Heart left ventricle (tissue), 13 donors: ENCODE measurements around the gene XPA.

Experiments used
- CTCF ChIP-seq, 12 donors: fragments of 200-600 bp; sonication (generic) in 4 of 12; IDR thresholded peaks; one replicate each; pipeline versions ENCODE4 v1.5.0 to v1.8.0; 2018 to 2022; ENCODE audit warnings: antibody characterized with exemption in 12 of 12, mild to moderate bottlenecking in 5 of 12
- POLR2A ChIP-seq, 2 donors: fragments of 450-650 bp; IDR thresholded peaks; one replicate each; pipeline ENCODE4 v1.6.1; 2017; ENCODE audit warnings: antibody characterized with exemption in 2 of 2, mild to moderate bottlenecking in 2 of 2, moderate library complexity in 2 of 2
- donor health status: ischemic (EF 13 %, LVEDD 7.1; RV severe dilation, severe dysfunction).
- donor health status: DM: no; HTN: yes; CAD: no.
- donor health status: DM: no; HTN: no; CAD: no.
- donor health status: ischemic (EF 25% LVEDD 6.9; RV normal size, moderate dysfunction).
- donor health status: ischemic (EF 25% LVEDD 5.7; RV mildly dilated, moderate dysfunction).
- donor health status: ischemic (EF 35%, LVEDD 5.7; RV mildly dilated, moderate dysfunction).
- donor health status: nonischemic (EF 11% LVEDD 7.7; RV severe dilation, severe dysfunction).
- donor health status: DM: yes; HTN: yes; CAD: no.
- donor health status: PGD.
- donor health status: ischemic (EF 29% LVEDD 5.4; RV normal size, mild dysfunction).
- donor health status: nonischemic (EF 23%, LVEDD 6.1; RV moderate dilation, normal function).

DNA sequence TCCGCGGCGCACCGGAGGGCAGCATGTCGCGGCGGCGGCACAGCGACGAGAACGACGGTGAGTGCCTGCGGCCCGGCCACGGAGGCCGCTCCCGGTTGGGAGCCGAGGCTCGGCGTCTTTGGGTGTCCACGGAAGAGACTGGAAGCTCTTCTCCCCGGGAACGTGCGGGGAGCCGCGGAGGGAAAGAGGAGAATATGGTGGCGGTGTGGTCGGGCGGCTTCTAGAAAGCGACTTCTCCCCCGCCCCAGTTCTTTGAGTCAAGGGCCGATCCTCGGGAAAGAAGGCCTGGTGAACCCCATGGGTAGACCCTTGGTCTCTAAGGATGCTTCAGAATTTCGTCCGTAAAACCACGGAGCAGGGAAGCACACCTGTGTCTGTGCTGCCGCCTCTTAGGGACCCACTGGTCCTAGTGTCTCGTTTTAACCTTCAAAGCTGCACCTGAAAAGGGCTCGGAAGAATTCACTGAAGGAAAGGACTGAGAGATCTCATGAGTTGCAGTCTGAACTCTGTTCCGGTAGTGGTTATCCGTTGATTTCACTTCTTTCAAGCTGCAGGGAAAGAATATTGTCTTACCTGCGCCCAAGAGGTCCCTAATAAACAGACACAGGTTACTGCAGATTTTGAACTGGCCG lies 63.2 kb downstream of the XPA start:
- TF ChIP-seq POLR2A (IDR thresholded peaks at IDR 0.05) (no peak), CTCF (IDR thresholded peaks at IDR 0.05) (no peak)
